HL-60 (cell line): Measurements from ENCODE around the gene PARPBP.

Source experiments
- POLR2AphosphoS5 ChIP-seq: IDR thresholded peaks from 2 replicates; pipeline ENCODE4 v1.6.1; 2012; ENCODE audit warnings: low read depth
- SPI1 ChIP-seq: IDR thresholded peaks from 2 replicates; pipeline ENCODE4 v1.6.1; 2012; ENCODE audit warnings: low read depth, mild to moderate bottlenecking, borderline replicate concordance
- TF ChIP-seq, protein P1 (sequence below): IDR thresholded peaks from one replicate; pipeline ENCODE4 v1.5.1; 2011; ENCODE audit warnings: low read length, control low read depth, inconsistent platforms; ENCODE audit not compliant: insufficient read depth

DNA sequence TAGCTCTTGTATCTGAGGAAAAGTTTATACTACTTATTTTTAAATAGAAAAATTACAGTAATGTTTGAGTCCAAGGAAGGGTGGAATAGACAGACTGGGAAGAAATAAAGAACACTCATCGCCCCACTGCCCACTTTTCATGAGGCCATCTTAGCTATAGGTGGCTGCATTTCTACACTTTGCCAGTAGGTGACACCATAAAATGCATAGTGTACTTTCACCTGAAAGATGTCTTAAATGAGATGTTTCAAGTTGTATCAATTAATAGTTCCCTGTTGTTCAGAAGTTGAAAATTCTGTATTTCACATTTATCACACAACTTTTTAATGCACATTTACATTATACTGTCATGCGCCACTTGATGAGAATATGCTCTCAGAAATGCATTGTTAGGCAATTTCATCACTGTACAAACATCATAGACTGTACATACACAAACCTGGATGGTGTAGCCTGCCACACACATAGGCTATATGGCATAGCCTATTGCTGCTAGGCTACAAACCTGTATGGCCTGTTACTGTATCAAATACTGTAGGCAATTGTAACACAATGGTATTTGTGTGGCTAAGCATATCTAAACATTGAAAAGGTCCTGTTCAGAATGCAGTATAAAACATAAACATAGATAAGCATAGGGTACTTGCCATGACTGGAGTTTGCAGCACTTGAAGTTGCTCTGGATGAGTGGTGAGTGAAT is 50.1 kb downstream of the PARPBP start:
- TF ChIP-seq, protein P1, sequence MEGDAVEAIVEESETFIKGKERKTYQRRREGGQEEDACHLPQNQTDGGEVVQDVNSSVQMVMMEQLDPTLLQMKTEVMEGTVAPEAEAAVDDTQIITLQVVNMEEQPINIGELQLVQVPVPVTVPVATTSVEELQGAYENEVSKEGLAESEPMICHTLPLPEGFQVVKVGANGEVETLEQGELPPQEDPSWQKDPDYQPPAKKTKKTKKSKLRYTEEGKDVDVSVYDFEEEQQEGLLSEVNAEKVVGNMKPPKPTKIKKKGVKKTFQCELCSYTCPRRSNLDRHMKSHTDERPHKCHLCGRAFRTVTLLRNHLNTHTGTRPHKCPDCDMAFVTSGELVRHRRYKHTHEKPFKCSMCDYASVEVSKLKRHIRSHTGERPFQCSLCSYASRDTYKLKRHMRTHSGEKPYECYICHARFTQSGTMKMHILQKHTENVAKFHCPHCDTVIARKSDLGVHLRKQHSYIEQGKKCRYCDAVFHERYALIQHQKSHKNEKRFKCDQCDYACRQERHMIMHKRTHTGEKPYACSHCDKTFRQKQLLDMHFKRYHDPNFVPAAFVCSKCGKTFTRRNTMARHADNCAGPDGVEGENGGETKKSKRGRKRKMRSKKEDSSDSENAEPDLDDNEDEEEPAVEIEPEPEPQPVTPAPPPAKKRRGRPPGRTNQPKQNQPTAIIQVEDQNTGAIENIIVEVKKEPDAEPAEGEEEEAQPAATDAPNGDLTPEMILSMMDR = peak; percentile 55
- TF ChIP-seq POLR2AphosphoS5 (no peak), SPI1 (no peak)
